GM12878 (cell line): ENCODE data around the gene SV2A. TPM values are rescaled to one million over a fixed set of nuclear protein-coding genes. Genes with fewer than 3 reads are reported as not detected.

Experiments
- ATF2 ChIP-seq: IDR thresholded peaks from 2 replicates; pipeline ENCODE4 v1.6.1; 2012; ENCODE audit warnings: low read length, inconsistent platforms
- ATF3 ChIP-seq: IDR thresholded peaks from 2 replicates; pipeline ENCODE4 v1.6.1; 2011; ENCODE audit warnings: low read depth, mild to moderate bottlenecking, low read length, moderate library complexity, borderline replicate concordance; ENCODE audit errors: extremely low read depth
- CREB1 ChIP-seq: IDR thresholded peaks from 2 replicates; pipeline ENCODE4 v1.6.1; 2012; ENCODE audit warnings: low read depth, mild to moderate bottlenecking, inconsistent platforms
- E4F1 ChIP-seq: fragments of 450-650 bp; IDR thresholded peaks from 2 replicates; pipeline ENCODE4 v1.6.1; 2018; ENCODE audit warnings: borderline replicate concordance, mild to moderate bottlenecking; ENCODE audit not compliant: partially characterized antibody
- EP300 ChIP-seq, 2 experiments: fragments of 150-350 bp in 1 of 2; IDR thresholded peaks; 2 replicates each; pipeline ENCODE4 v1.6.1; 2011 to 2012; ENCODE audit warnings: low read depth in 2 of 2, low read length in 2 of 2, borderline replicate concordance in 1 of 2, improper control_type of control experiment in 1 of 2, inconsistent platforms in 1 of 2; ENCODE audit not compliant: control insufficient read depth in 1 of 2
- FOS ChIP-seq: IDR thresholded peaks from 3 replicates; pipeline ENCODE4 v1.6.1; 2011; ENCODE audit warnings: borderline replicate concordance; ENCODE audit not compliant: insufficient read length; ENCODE audit errors: extremely low read depth
- GATAD2B ChIP-seq: fragments of 450-650 bp; conservative IDR thresholded peaks from 2 replicates; pipeline ENCODE4 v1.6.1; 2017; ENCODE audit warnings: low read depth, mild to moderate bottlenecking, moderate library complexity
- HDAC6 ChIP-seq: fragments of 200-600 bp; sonication (generic); IDR thresholded peaks from one replicate; pipeline ENCODE4 v1.8.0; 2017; ENCODE audit warnings: antibody characterized with exemption; ENCODE audit not compliant: unreplicated experiment
- PAX8 ChIP-seq: fragments of 450-650 bp; IDR thresholded peaks from 2 replicates; pipeline ENCODE4 v1.6.1; 2017; ENCODE audit warnings: mild to moderate bottlenecking, moderate library complexity
- PML ChIP-seq: IDR thresholded peaks from 2 replicates; pipeline ENCODE4 v1.6.1; 2012; ENCODE audit warnings: low read length, inconsistent platforms
- STAT3 ChIP-seq: IDR thresholded peaks from 2 replicates; pipeline ENCODE4 v1.6.1; 2011; ENCODE audit warnings: low read depth, low read length, improper control_type of control experiment
- SUZ12 ChIP-seq: fragments of 200-600 bp; sonication (generic); IDR thresholded peaks from one replicate; pipeline ENCODE4 v1.6.1; 2018; ENCODE audit warnings: antibody characterized with exemption, mild to moderate bottlenecking; ENCODE audit not compliant: unreplicated experiment
- YBX1 ChIP-seq: fragments of 450-650 bp; IDR thresholded peaks from 2 replicates; pipeline ENCODE4 v1.6.1; 2016; ENCODE audit warnings: antibody characterized with exemption
- YY1 ChIP-seq: IDR thresholded peaks from 2 replicates; pipeline ENCODE4 v1.6.1; 2011; ENCODE audit warnings: low read depth, mild to moderate bottlenecking, low read length
- ZBTB11 ChIP-seq: fragments of 450-650 bp; formaldehyde crosslinking; IDR thresholded peaks from 2 replicates; pipeline ENCODE4 v1.5.0; 2022; ENCODE audit warnings: mild to moderate bottlenecking, missing genetic modification characterization
- ZBTB4 ChIP-seq: fragments of 450-650 bp; formaldehyde crosslinking; IDR thresholded peaks from 2 replicates; pipeline ENCODE4 v1.4.0; 2022; ENCODE audit warnings: mild to moderate bottlenecking, moderate library complexity
- ZNF274 ChIP-seq: IDR thresholded peaks from one replicate; pipeline ENCODE4 v1.8.0; 2011; ENCODE audit not compliant: insufficient read length, insufficient read depth
- ZSCAN29 ChIP-seq: fragments of 450-650 bp; IDR thresholded peaks from 2 replicates; pipeline ENCODE4 v1.6.1; 2017; ENCODE audit warnings: mild to moderate bottlenecking, moderate library complexity
- polyA plus RNA-seq, 11 experiments: library from polyadenylated mRNA; depleted of rRNA in 4 of 11; unstranded in 6 of 11; stranded (reverse) in 5 of 11; fragments of >200 nt; fragmentation: Nextera tagmentation in 4 of 11; fragmentation: Illumina TruSeq in 1 of 11; extraction: Ambion mirVana in 4 of 11; extraction: Trizol in 1 of 11; gene quantifications; 1 replicate in 1 of 11; 2 replicates in 10 of 11; pipeline versions ENCODE4 v1.2.1 to v1.2.3, GENCODE V29; 2011 to 2016; ENCODE audit warnings: inconsistent platforms in 2 of 11, missing spikeins in 2 of 11, low read depth in 1 of 11
- total RNA-seq, 4 experiments: library from RNA; depleted of rRNA in 3 of 4; stranded (reverse); fragments of >200 nt in 3 of 4; fragmentation: Illumina TruSeq in 1 of 4; extraction: Trizol in 1 of 4; gene quantifications; 2 replicates each; pipeline versions ENCODE4 v1.2.1 to v1.2.3, GENCODE V29; 2013 to 2021

The SV2A gene
- total and polyA plus RNA-seq, 10 of the 15 experiments (the other 5 are each of a cell fraction or from before 2014, with no cell fraction given), result 0.39 to 11.6 (median 5.4) TPM

GRCh38 chr1:149887456-149888246 lies 30.0 kb downstream of the SV2A start (continued):
- TF ChIP-seq ATF2 (no peak), PML (no peak; the same call in 1 of the 2 replicates), CREB1 (peak; percentile 75), YBX1 (no peak), PAX8 (no peak), HDAC6 (no peak), ZBTB4 (CRISPR knock-in tag) (no peak), ZBTB11 (CRISPR knock-in tag) (no peak; the same call in 1 of the 2 replicates), YY1 (0 out of 2 replicates have a peak, but pooled peaks have one; percentile 8), SUZ12 (no peak), E4F1 (no peak), ZNF274 (no peak), ATF3 (no peak), ZSCAN29 (no peak), STAT3 (no peak), EP300 (IDR thresholded peaks at IDR 0.05; ENCODE audit: borderline replicate concordance in 1 of 2, control insufficient read depth in 1 of 2, low read depth in 2 of 2, low read length in 2 of 2) (no peak), FOS (peak; percentile 35), GATAD2B (peak; percentile 65; the same call in 1 of the 2 replicates)
